Measurements from ENCODE around the gene METTL2B. TPM values are rescaled to one million over a fixed set of nuclear protein-coding genes. Genes with fewer than 3 reads are reported as not detected.

Gene METTL2B
- total and polyA plus RNA-seq, 2 donors (not counting 3 experiments of a cell fraction or from before 2014, with no cell fraction given) = 15.9 to 30.0 TPM

- no peak overlapping the region for H3K4me2 ChIP-seq (ENCODE audit: insufficient read depth, low read length)
- H3K27me3 ChIP-seq (ENCODE audit: control insufficient read depth in 2 of 2, insufficient read depth in 2 of 2, low read length in 2 of 2) = peaks cover 12 to 14% of the 10 kb centered on the region in 2 experiments
- H3K9me1 ChIP-seq (replicated peaks; ENCODE audit: control insufficient read depth, extremely low read depth, insufficient read depth, low read length) = no peaks in the 10 kb centered on the region
- no peaks in the 10 kb centered on the region for H3K4me1 ChIP-seq (ENCODE audit: control insufficient read depth, extremely low read depth, insufficient read depth, low read length)
- no peak overlapping the region for H3K27ac ChIP-seq (ENCODE audit: insufficient read depth, low read depth, low read length)
- H3K9ac ChIP-seq (replicated peaks; ENCODE audit: extremely low read depth, insufficient read depth, low read length) = no peak overlapping the region
- H3K4me3 ChIP-seq (replicated peaks in 1 of 3; ENCODE audit: insufficient read depth in 1 of 3, low read depth in 1 of 3, low read length in 3 of 3) = no peak overlapping the region
- CTCF ChIA-PET = interaction anchor here (0.9 to 20.8 kb wide), 6 partner anchors 9 to 88 kb away, joined by 3 to 632 read pairs (median 6); partner anchors contain the start of gene HILPDA
- no peak for FAIRE-seq
- H4K20me1 ChIP-seq (replicated peaks; ENCODE audit: control insufficient read depth, extremely low read depth, insufficient read depth, low read length) = no peaks in the 10 kb centered on the region
- no TSS peak for BruUV-seq (replicated peaks)
- intact Hi-C loops (cut with micrococcal nuclease) = no loop called here
- no peaks in the 10 kb centered on the region for H3K79me2 ChIP-seq (ENCODE audit: control insufficient read depth, insufficient read depth, low read length)
- no peaks in the 10 kb centered on the region for H3K36me3 ChIP-seq (ENCODE audit: control insufficient read depth in 2 of 2, extremely low read depth in 1 of 2, insufficient read depth in 2 of 2, low read length in 2 of 2)
- DNase-seq (ENCODE audit: low read depth, low spot score) = no peak
- dilution Hi-C loops (cut with MboI; ENCODE audit: extremely low pct_ligation_motif_present, low sequenced_read_pairs) = no loop called here
- no peak overlapping the region for H2AFZ ChIP-seq (ENCODE audit: low read depth, low read length)
- POLR2A ChIA-PET = no interaction called here
- TF ChIP-seq FOS (IDR thresholded peaks at IDR 0.05; ENCODE audit: borderline replicate concordance, insufficient read depth, low read length) = no peak
- TF ChIP-seq JUN (IDR thresholded peaks at IDR 0.05; ENCODE audit: borderline replicate concordance, insufficient read depth, insufficient read length, low read depth) = no peak
- no peak for TF ChIP-seq POLR2AphosphoS5 (IDR thresholded peaks at IDR 0.05; ENCODE audit: insufficient read depth, low read depth, low read length)
- no peak for TF ChIP-seq CTCF (IDR thresholded peaks at IDR 0.05; ENCODE audit: extremely low read depth in 1 of 2, insufficient read depth in 1 of 2, low read depth in 1 of 2, low read length in 2 of 2)
- no peak for TF ChIP-seq MAX (IDR thresholded peaks at IDR 0.05; ENCODE audit: insufficient read depth, insufficient read length)
- TF ChIP-seq POLR2A (IDR thresholded peaks at IDR 0.05; ENCODE audit: low read depth, low read length) = no peak
- TF ChIP-seq MYC (IDR thresholded peaks at IDR 0.05; ENCODE audit: low read depth, low read length) = no peak
- TF ChIP-seq EZH2 (IDR thresholded peaks at IDR 0.05; ENCODE audit: borderline replicate concordance, low read depth, low read length, severe bottlenecking) = no peak
- no peak for TF ChIP-seq GATA2 (IDR thresholded peaks at IDR 0.05; ENCODE audit: insufficient read depth, insufficient read length, low read depth, low read length)
- H3K9me3 ChIP-seq (replicated peaks; ENCODE audit: control insufficient read depth, insufficient read depth, low read length) = no peaks in the 10 kb centered on the region
These were observed 41.2 kb upstream of the METTL2B start for GRCh38 chr7:128435327-128435686.
